ENCODE data around the gene KLF13. TPM values are rescaled to one million over a fixed set of nuclear protein-coding genes. Genes with fewer than 3 reads are reported as not detected.

KLF13 gene
- total and polyA plus RNA-seq, 9 donors = 32.1 to 42.2 (median 35.6) TPM

DNA sequence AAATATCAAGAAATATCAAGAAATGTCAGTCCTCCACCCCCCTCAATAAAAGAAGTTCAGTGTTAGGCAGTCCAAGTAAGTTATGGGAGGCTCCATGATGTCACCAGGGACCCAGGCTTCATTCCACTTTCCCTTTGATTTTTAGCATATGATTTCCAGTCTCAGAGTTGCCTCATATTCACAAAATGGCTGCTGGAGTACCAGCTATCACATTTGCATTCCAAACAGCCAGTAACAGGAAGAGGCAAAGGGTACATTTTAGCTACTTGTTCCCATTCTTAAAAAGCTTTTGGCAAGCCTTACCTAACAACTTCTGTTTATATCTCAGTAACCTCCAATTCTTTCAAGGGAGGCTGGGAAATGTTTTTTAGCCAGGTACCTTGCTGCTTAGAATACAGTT is 13.4 kb upstream of the KLF13 start:
- no peak overlapping the region for H3K27ac ChIP-seq (ENCODE audit: low read length)
- H3K9me3 ChIP-seq (replicated peaks; ENCODE audit: control insufficient read depth, low read depth, low read length) = peaks cover 16% of the 10 kb centered on the region
- H3K4me1 ChIP-seq (ENCODE audit: control insufficient read depth, insufficient read depth, low read length) = peaks cover 18% of the 10 kb centered on the region
- H3K27me3 ChIP-seq (ENCODE audit: control insufficient read depth, insufficient read depth, low read length) = peaks cover 2% of the 10 kb centered on the region
- no peak for DNase-seq
- H3K4me3 ChIP-seq (ENCODE audit: low read length) = no peak overlapping the region
- H3K36me3 ChIP-seq (ENCODE audit: control insufficient read depth, insufficient read depth, low read length) = no peaks in the 10 kb centered on the region

DNA sequence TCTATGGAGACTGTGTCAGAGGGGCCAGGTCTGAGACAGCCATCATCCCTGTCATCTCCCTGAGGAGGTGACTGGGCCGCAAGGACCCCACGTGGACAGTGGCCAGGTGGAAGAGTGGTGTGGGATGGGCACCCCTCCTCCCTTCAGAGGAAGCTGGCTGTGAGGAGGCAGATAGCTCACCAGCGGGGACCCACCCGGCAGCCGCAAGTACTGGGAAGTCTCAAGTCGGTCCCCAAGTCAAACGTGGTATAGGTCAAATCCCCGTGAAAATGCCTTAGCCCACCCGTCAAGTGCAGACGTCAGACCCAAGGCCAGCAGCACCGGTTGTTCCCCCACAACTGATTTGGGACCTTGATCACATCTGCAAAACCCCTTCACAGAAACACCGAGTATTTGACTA is 12.3 kb upstream of the KLF13 start:
- WGBS (ENCODE audit: insufficient coverage) = 87% methylated on average over 5 of the region's 12 CpGs
- Histone ChIP-seq H3K4me1 (ENCODE audit: control insufficient read depth, insufficient read depth, low read length) (peaks cover 14% of the 10 kb centered on the region), H3K27me3 (ENCODE audit: control insufficient read depth, insufficient read depth, low read length) (no peaks in the 10 kb centered on the region), H3K4me3 (ENCODE audit: low read length) (no peak overlapping the region), H3K27ac (ENCODE audit: low read length) (no peak overlapping the region), H3K36me3 (ENCODE audit: control insufficient read depth, insufficient read depth, low read length) (no peaks in the 10 kb centered on the region), H3K9me3 (replicated peaks; ENCODE audit: control insufficient read depth, low read depth, low read length) (peaks cover 16% of the 10 kb centered on the region)
- no peak for DNase-seq

DNA sequence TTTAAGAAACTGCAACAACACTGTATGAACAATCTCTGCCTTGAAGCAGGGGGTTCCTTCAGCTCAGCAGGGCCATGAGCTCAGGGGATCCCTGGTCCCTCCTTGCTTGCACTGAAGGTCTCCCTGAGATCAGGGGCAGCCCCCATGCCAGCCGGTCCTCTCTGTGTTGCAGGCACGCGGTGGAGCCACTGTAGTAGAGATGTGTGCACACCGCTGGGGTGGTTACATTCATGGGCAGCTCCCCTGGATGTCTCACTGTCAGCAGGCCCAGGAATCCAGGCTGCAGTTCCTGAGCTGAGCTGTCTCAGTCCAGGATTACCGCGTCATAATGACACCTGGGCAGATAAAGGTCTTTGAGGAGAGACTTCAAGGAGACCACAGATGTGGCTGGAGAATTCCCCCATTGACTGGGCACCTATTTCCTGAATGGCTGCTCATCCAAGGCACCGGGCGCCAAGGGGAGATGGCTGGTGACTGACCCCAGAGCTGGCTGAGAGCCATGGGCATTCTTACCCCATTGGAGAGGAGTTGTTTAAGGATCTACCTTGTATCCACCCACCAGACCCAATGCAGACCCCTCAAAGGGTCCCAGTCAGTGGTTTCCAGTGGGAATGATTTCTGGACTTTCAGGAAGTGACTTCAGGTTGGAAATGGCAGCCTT is 10.4 kb upstream of the KLF13 start:
- Histone ChIP-seq H3K4me3 (ENCODE audit: low read length) (no peak overlapping the region), H3K36me3 (ENCODE audit: control insufficient read depth, insufficient read depth, low read length) (no peaks in the 10 kb centered on the region), H3K27me3 (ENCODE audit: control insufficient read depth, insufficient read depth, low read length) (peaks cover 2% of the 10 kb centered on the region), H3K27ac (ENCODE audit: low read length) (no peak overlapping the region), H3K4me1 (ENCODE audit: control insufficient read depth, insufficient read depth, low read length) (peaks cover 14% of the 10 kb centered on the region), H3K9me3 (replicated peaks; ENCODE audit: control insufficient read depth, low read depth, low read length) (peaks cover 16% of the 10 kb centered on the region)
- DNase-seq = no peak
- 91% methylated on average over 6 of the region's 8 CpGs for WGBS (ENCODE audit: insufficient coverage)

DNA sequence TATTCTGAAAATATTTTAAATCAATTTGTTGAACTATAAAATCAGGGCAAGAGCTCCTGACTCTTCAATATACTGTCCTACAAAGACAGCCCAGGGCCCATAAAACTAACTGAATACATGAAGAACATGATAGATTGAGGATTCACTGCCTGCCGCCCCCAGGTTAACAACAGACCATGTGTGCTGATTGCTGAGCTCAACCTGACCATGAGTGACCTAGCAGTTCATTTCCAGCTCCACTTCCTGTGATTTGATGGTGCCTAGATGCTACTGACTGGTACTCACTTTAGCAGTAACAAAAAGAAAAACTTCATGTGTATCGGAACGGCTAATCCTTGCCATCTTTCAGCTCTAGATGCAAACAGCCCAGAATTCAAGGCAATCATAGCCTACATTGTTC is 9.6 kb upstream of the KLF13 start:
- H3K27me3 ChIP-seq (ENCODE audit: control insufficient read depth, insufficient read depth, low read length) = peaks cover 2% of the 10 kb centered on the region
- peaks cover 16% of the 10 kb centered on the region for H3K9me3 ChIP-seq (replicated peaks; ENCODE audit: control insufficient read depth, low read depth, low read length)
- H3K4me3 ChIP-seq (ENCODE audit: low read length) = no peak overlapping the region
- no peak for DNase-seq
- peaks cover 14% of the 10 kb centered on the region for H3K4me1 ChIP-seq (ENCODE audit: control insufficient read depth, insufficient read depth, low read length)
- 69% methylated on average over 3 of the region's 3 CpGs for WGBS (ENCODE audit: insufficient coverage)
- no peak overlapping the region for H3K27ac ChIP-seq (ENCODE audit: low read length)
- no peaks in the 10 kb centered on the region for H3K36me3 ChIP-seq (ENCODE audit: control insufficient read depth, insufficient read depth, low read length)

DNA sequence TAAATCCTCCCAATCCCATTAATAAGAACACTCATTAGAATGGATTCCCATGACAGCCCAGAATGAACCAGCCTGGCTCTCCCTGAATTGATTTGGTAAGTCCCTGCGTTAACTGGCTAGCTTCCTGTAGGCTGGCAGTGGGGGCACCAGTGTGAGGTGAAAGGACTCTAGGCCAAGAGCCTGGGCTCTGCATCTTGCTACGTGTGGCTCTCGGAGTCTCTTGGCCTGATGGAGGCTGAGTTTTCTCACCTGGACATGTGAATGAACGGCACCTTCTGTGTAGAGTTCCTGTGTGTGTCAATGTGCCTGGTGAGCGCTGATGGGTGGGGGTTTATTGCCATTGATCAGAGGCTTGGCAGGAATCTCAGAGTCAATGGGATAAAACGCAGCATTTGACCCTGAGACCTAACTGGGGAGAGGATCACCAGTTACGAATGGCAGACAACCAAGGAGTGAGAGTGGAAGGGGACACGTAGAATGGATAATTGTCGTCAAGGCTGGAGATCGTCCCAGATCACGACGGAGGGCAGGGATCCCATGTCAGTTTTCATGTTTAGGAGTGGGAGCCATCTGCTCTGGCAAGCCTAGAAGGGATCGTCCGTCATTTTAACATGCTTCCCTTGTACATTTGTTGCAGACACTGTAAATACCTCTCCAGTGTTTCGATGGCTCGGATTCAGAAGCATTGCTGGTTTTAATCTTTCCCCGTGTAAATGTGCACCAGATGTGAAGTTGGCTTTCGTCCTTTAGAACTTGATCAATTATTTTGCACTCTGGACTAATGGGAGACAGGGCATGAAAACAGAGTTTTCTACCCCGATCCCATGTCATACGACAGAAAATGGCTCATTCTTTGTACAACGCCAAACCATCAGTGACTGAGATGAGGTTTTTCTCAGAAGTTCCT is 9.0 kb upstream of the KLF13 start:
- peak; percentile 56 for DNase-seq
- peaks cover 14% of the 10 kb centered on the region for H3K4me1 ChIP-seq (ENCODE audit: control insufficient read depth, insufficient read depth, low read length)
- 46% methylated on average over 14 of the region's 21 CpGs for WGBS (ENCODE audit: insufficient coverage)

DNA sequence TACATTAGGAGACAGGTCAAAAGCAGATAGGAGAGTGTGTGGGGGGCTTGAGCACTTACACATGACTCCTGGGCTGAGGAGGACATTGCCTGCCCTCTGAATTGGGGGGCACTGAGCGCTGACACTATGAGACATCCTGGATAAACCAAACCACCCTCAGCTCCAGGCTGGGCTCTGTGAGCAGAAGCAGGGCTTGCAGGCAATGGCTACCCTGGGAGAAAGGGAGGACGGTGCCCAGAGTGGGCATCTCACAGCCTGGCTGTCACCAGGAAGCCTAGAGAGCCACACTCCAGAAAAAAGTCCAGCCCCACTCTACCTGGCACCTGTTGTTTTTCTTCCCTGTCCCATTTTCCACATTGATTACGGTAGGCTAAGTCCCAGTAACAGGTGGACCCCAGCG is 8.2 kb upstream of the KLF13 start:
- Histone ChIP-seq H3K4me1 (ENCODE audit: control insufficient read depth, insufficient read depth, low read length) (peaks cover 14% of the 10 kb centered on the region), H3K27ac (ENCODE audit: low read length) (no peak overlapping the region), H3K36me3 (ENCODE audit: control insufficient read depth, insufficient read depth, low read length) (no peaks in the 10 kb centered on the region), H3K27me3 (ENCODE audit: control insufficient read depth, insufficient read depth, low read length) (peaks cover 2% of the 10 kb centered on the region), H3K4me3 (ENCODE audit: low read length) (no peak overlapping the region), H3K9me3 (replicated peaks; ENCODE audit: control insufficient read depth, low read depth, low read length) (peaks cover 12% of the 10 kb centered on the region)
- 95% methylated on average over 2 of the region's 4 CpGs for WGBS (ENCODE audit: insufficient coverage)
- DNase-seq = no peak

More for the DNA sequence above, 9.0 kb upstream of the KLF13 start:
- Histone ChIP-seq H3K36me3 (ENCODE audit: control insufficient read depth, insufficient read depth, low read length) (no peaks in the 10 kb centered on the region), H3K9me3 (replicated peaks; ENCODE audit: control insufficient read depth, low read depth, low read length) (peaks cover 16% of the 10 kb centered on the region), H3K4me3 (ENCODE audit: low read length) (no peak overlapping the region), H3K27ac (ENCODE audit: low read length) (no peak overlapping the region), H3K27me3 (ENCODE audit: control insufficient read depth, insufficient read depth, low read length) (peaks cover 2% of the 10 kb centered on the region)

DNA sequence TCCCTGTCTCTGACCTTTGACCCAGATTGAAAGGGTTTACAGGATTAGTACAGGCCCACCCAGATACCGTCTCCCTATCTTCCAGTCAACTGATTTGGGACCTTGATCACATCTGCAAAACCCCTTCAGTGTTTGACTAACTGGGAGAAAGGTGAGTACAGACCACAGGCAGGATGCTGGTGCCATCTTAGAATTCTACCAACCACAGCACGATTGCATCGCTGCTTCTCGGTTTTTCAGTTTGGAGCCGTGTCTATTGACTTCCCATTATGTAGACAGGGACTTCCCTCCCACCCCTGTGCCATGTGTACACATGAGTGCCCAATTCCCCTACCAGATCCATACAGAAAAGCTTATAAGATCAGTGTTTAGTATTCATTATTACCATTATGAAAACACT is 6.6 kb upstream of the KLF13 start:
- Histone ChIP-seq H3K27ac (ENCODE audit: low read length) (no peak overlapping the region), H3K27me3 (ENCODE audit: control insufficient read depth, insufficient read depth, low read length) (peaks cover 2% of the 10 kb centered on the region), H3K9me3 (replicated peaks; ENCODE audit: control insufficient read depth, low read depth, low read length) (no peaks in the 10 kb centered on the region), H3K36me3 (ENCODE audit: control insufficient read depth, insufficient read depth, low read length) (no peaks in the 10 kb centered on the region), H3K4me1 (ENCODE audit: control insufficient read depth, insufficient read depth, low read length) (peaks cover 19% of the 10 kb centered on the region), H3K4me3 (ENCODE audit: low read length) (no peak overlapping the region)
- WGBS (ENCODE audit: insufficient coverage) = no CpG with 5 or more reads among the region's 5 CpGs
- no peak for DNase-seq

DNA sequence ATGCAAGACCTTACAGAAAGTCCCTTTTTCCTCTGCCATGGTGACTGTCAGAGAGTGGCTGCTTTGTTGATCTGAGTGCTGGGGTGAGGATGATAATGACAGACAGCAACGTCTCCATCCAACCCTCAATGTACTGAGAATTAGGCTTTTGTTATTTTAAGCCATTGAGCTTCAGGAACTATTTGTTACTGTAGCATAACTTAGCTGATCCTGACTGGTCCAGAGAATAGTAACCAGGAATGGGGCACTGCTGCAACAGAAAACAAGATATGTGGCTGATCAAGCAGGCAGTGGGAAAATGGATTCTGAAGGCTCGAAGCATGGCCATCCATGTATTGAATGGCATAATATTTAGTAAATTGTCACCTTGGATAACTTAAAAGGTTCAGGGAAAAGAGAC is 5.2 kb upstream of the KLF13 start:
- H3K27ac ChIP-seq (ENCODE audit: low read length) = no peak overlapping the region
- H3K4me3 ChIP-seq (ENCODE audit: low read length) = no peak overlapping the region
- H3K4me1 ChIP-seq (ENCODE audit: control insufficient read depth, insufficient read depth, low read length) = peaks cover 24% of the 10 kb centered on the region
- H3K27me3 ChIP-seq (ENCODE audit: control insufficient read depth, insufficient read depth, low read length) = peaks cover 2% of the 10 kb centered on the region
- no peaks in the 10 kb centered on the region for H3K36me3 ChIP-seq (ENCODE audit: control insufficient read depth, insufficient read depth, low read length)
- WGBS (ENCODE audit: insufficient coverage) = 100% methylated on average over 1 of the region's 2 CpGs
- DNase-seq = no peak
- no peaks in the 10 kb centered on the region for H3K9me3 ChIP-seq (replicated peaks; ENCODE audit: control insufficient read depth, low read depth, low read length)

DNA sequence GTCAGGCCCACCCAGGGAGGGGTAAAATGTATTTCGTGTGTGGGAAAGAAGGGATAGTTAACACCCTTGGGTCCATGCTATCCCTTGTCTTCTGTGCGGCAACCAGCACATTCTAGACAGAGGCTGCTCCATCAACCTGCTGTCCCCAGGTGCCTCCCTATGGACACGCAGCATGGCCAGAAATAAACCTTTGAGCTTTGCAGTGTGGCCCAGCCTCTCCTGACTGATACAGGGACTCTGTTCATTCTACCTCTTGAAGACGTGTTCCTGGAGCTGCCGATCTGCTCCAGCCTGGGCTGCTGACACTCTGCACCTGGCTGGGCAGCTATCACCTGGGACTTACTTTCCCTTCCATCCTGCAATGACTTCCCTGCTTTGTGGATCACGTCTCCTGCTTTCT is 4.1 kb upstream of the KLF13 start:
- no peaks in the 10 kb centered on the region for H3K36me3 ChIP-seq (ENCODE audit: control insufficient read depth, insufficient read depth, low read length)
- DNase-seq = no peak
- H3K9me3 ChIP-seq (replicated peaks; ENCODE audit: control insufficient read depth, low read depth, low read length) = no peaks in the 10 kb centered on the region
- no peak overlapping the region for H3K27ac ChIP-seq (ENCODE audit: low read length)
- H3K4me3 ChIP-seq (ENCODE audit: low read length) = no peak overlapping the region
- peaks cover 18% of the 10 kb centered on the region for H3K4me1 ChIP-seq (ENCODE audit: control insufficient read depth, insufficient read depth, low read length)
- WGBS (ENCODE audit: insufficient coverage) = 66% methylated on average over 5 of the region's 6 CpGs
- peaks cover 2% of the 10 kb centered on the region for H3K27me3 ChIP-seq (ENCODE audit: control insufficient read depth, insufficient read depth, low read length)

DNA sequence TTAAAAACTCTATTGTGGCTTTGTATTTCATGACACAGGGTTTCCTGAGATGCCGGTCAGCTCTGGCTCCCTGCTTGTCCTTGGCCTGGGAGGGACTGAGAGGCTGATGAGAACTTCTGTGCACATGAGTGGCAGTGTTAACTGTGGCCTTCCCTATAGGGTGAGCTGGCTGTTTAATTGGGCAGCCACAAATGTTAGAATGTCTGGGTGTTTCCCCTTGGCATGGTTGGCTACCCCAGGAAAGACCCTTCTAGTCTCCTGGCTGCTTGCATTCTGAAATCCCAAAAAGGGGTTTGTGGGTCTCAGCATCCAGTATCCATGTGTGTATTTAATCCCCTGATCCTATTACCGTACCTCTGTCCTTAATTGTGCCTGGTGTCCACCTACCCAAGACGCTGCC is 3.0 kb upstream of the KLF13 start:
- WGBS (ENCODE audit: insufficient coverage) = no CpG with 5 or more reads among the region's 3 CpGs
- no peak for DNase-seq
- H3K27ac ChIP-seq (ENCODE audit: low read length) = no peak overlapping the region

More for the DNA sequence above, 3.0 kb upstream of the KLF13 start:
- Histone ChIP-seq H3K4me3 (ENCODE audit: low read length) (no peak overlapping the region), H3K9me3 (replicated peaks; ENCODE audit: control insufficient read depth, low read depth, low read length) (no peaks in the 10 kb centered on the region), H3K4me1 (ENCODE audit: control insufficient read depth, insufficient read depth, low read length) (peaks cover 11% of the 10 kb centered on the region), H3K27me3 (ENCODE audit: control insufficient read depth, insufficient read depth, low read length) (peaks cover 2% of the 10 kb centered on the region), H3K36me3 (ENCODE audit: control insufficient read depth, insufficient read depth, low read length) (no peaks in the 10 kb centered on the region)
